Heart left ventricle (tissue), 16 donors: ENCODE data around the gene RPL13A. TPM values are rescaled to one million over a fixed set of nuclear protein-coding genes. Genes with fewer than 3 reads are reported as not detected.

ENCODE experiments used
- ATAC-seq, 4 donors: fragments of 200-7000 bp; cut with Tn5 transposase; one replicate each; pipeline ENCODE4 v1.9.1; 2020 to 2022; ENCODE audit warnings: moderate library complexity in 4 of 4, mild to moderate bottlenecking in 3 of 4, moderate number of reproducible peaks in 1 of 4
- DNase-seq, 5 donors: peaks; one replicate each; pipeline ENCODE4 v3.0.0-alpha.2; 2020
- H3K27ac ChIP-seq, 12 donors: fragments of 200-600 bp; sonication (generic) in 4 of 12; one replicate each; pipeline versions ENCODE4 v1.5.0 to v1.8.0; 2016 to 2022; ENCODE audit warnings: mild to moderate bottlenecking in 2 of 12
- H3K27me3 ChIP-seq, 9 donors: fragments of 200-600 bp; sonication (generic) in 2 of 9; one replicate each; pipeline versions ENCODE4 v1.5.1 to v1.8.0; 2016 to 2022; ENCODE audit warnings: mild to moderate bottlenecking in 3 of 9
- H3K36me3 ChIP-seq, 9 donors: fragments of 200-600 bp; sonication (generic) in 2 of 9; one replicate each; pipeline versions ENCODE4 v1.5.0 to v1.8.0; 2018 to 2022; ENCODE audit warnings: mild to moderate bottlenecking in 2 of 9
- H3K4me1 ChIP-seq, 12 donors: fragments of 200-600 bp; sonication (generic) in 4 of 12; one replicate each; pipeline versions ENCODE4 v1.5.0 to v1.8.0; 2016 to 2022; ENCODE audit warnings: mild to moderate bottlenecking in 3 of 12
- H3K4me3 ChIP-seq, 12 donors: fragments of 200-600 bp; sonication (generic) in 4 of 12; one replicate each; pipeline versions ENCODE4 v1.5.0 to v1.8.0; 2017 to 2022; ENCODE audit warnings: mild to moderate bottlenecking in 9 of 12, moderate library complexity in 4 of 12
- H3K9me3 ChIP-seq, 12 donors: fragments of 200-600 bp; sonication (generic) in 4 of 12; one replicate each; pipeline versions ENCODE4 v1.5.0 to v1.8.0; 2016 to 2022; ENCODE audit warnings: mild to moderate bottlenecking in 1 of 12
- POLR2A ChIP-seq, 2 donors: fragments of 450-650 bp; IDR thresholded peaks; one replicate each; pipeline ENCODE4 v1.6.1; 2017; ENCODE audit warnings: antibody characterized with exemption in 2 of 2, mild to moderate bottlenecking in 2 of 2, moderate library complexity in 2 of 2
- WGBS, 4 donors: extraction: QIAGEN DNeasy Blood & Tissue Kit in 2 of 4; methylation state at CpG; one replicate each; pipeline versions ENCODE4 v1.1.5 to v1.1.7; 2013 to 2018; 5-methylcytosine and 5-hydroxymethylcytosine counted together
- intact Hi-C, 10 donors: fragments of 100-400 bp; cut with DNase I; formaldehyde crosslinking; loops; one replicate each; pipeline versions ENCODE4 v1.11.1 to v1.14.2; 2022
- polyA plus RNA-seq, 2 donors: library from polyadenylated mRNA; stranded (reverse); fragments of 200-250 nt; gene quantifications; one replicate each; pipeline ENCODE4 v1.2.3, GENCODE V29; 2013
- total RNA-seq, 9 donors: library from RNA; depleted of rRNA in 2 of 9; stranded (reverse); fragments of >200 nt in 2 of 9; fragmentation: NEBNext Ultra II Directional in 3 of 9; extraction: Animal tissue kit (Norgen Biotek cat#: 25700) in 3 of 9; gene quantifications; one replicate each; pipeline versions ENCODE4 v1.1.0 to v1.2.4, GENCODE V29; 2016 to 2023
- TF ChIP-seq, protein P1 (sequence below), 12 donors: fragments of 200-600 bp; sonication (generic) in 4 of 12; IDR thresholded peaks; one replicate each; pipeline versions ENCODE4 v1.5.0 to v1.8.0; 2018 to 2022; ENCODE audit warnings: antibody characterized with exemption in 12 of 12, mild to moderate bottlenecking in 5 of 12
- donor health status: ischemic (EF 13 %, LVEDD 7.1; RV severe dilation, severe dysfunction).
- donor health status: healthy with polysubstance abuse.
- donor health status: DM: no; HTN: yes; CAD: no.
- donor health status: DM: no; HTN: no; CAD: no.
- donor health status: ischemic (EF 25% LVEDD 6.9; RV normal size, moderate dysfunction).
- donor health status: ischemic (EF 25% LVEDD 5.7; RV mildly dilated, moderate dysfunction).
- donor health status: healthy.
- donor health status: DM: yes; HTN: yes; CAD: no.
- donor health status: ischemic (EF 35%, LVEDD 5.7; RV mildly dilated, moderate dysfunction).
- donor health status: nonischemic (EF 11% LVEDD 7.7; RV severe dilation, severe dysfunction).
- donor health status: DM: yes; HTN: yes; CAD: no.
- donor health status: PGD.
- donor health status: ischemic (EF 29% LVEDD 5.4; RV normal size, mild dysfunction).
- donor health status: nonischemic (EF 23%, LVEDD 6.1; RV moderate dilation, normal function).

RPL13A gene
- total and polyA plus RNA-seq, 11 donors: 876 to 2,850 (median 1,261) TPM

DNA sequence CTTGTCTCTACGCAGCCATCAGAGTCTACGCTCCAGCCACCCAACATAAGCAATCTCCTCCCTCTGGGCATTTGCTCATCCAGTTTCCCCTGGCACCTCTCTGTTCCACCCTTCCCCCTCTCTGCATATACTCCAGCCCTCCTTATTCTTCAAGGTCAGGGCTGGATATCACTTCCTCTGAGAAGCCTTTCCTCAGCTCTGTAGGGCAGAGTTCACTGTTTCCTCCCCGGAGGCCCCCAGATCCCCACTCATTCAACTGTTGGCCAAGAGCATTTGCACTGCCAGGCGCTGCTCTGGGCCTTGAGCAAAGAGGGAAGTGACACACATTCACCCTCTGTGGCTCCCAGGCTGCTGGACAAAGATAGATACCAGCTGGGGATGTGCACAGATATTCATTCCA, 28.4 kb downstream of the RPL13A start:
- H3K27me3 ChIP-seq: no peaks in the 10 kb centered on the region
- ATAC-seq: peak in 3 of 4 donors; percentile 22 to 65 (median 49)
- WGBS, 4 donors: 48 to 60% (median 55%) methylated on average over 4 of the region's 4 CpGs
- peak overlapping the region in 1 of 12 donors; percentile 83 for H3K4me3 ChIP-seq
- peak in 4 of 5 donors; percentile 46 to 77 (median 66) for DNase-seq
- TF ChIP-seq POLR2A (IDR thresholded peaks at IDR 0.05): no peak
- TF ChIP-seq, protein P1, sequence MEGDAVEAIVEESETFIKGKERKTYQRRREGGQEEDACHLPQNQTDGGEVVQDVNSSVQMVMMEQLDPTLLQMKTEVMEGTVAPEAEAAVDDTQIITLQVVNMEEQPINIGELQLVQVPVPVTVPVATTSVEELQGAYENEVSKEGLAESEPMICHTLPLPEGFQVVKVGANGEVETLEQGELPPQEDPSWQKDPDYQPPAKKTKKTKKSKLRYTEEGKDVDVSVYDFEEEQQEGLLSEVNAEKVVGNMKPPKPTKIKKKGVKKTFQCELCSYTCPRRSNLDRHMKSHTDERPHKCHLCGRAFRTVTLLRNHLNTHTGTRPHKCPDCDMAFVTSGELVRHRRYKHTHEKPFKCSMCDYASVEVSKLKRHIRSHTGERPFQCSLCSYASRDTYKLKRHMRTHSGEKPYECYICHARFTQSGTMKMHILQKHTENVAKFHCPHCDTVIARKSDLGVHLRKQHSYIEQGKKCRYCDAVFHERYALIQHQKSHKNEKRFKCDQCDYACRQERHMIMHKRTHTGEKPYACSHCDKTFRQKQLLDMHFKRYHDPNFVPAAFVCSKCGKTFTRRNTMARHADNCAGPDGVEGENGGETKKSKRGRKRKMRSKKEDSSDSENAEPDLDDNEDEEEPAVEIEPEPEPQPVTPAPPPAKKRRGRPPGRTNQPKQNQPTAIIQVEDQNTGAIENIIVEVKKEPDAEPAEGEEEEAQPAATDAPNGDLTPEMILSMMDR (IDR thresholded peaks at IDR 0.05): no peak
- peaks cover 0 to 38% (median 4%) of the 10 kb centered on the region in 9 donors for H3K36me3 ChIP-seq
- intact Hi-C loops: no loop called here
- H3K9me3 ChIP-seq: no peaks in the 10 kb centered on the region
- H3K4me1 ChIP-seq: peaks cover 0 to 54% (median 19%) of the 10 kb centered on the region in 12 donors
- peak overlapping the region in 6 of 12 donors; percentile 11 to 92 (median 34) for H3K27ac ChIP-seq

DNA sequence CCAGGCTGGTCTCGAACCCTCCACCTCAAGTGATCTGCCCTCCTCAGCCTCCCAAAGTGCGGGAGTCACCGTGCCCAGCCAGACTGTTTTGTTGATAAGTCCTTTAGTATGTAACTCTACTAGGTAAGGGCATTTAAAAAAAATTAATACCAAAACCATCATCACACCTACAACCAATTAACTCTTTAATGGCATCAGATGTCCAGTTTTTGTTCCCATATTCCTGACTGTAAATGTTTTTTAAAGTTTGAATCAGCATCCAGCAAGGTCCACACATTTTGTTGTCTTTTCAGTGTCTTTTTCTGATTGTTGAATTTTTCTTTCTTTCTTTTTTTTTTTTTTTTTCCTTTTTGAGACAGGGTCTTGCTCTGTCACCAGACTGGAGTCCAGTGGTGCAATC, 30.6 kb downstream of the RPL13A start:
- H3K27me3 ChIP-seq: no peaks in the 10 kb centered on the region
- peaks cover 0 to 50% (median 7%) of the 10 kb centered on the region in 12 donors for H3K4me1 ChIP-seq
- H3K27ac ChIP-seq: peak overlapping the region in 1 of 12 donors; percentile 92
- no peaks in the 10 kb centered on the region for H3K9me3 ChIP-seq
- H3K4me3 ChIP-seq: no peak overlapping the region
- intact Hi-C loops: no loop called here
- ATAC-seq: no peak
- no peak for DNase-seq
- peaks cover 0 to 52% (median 10%) of the 10 kb centered on the region in 9 donors for H3K36me3 ChIP-seq
- WGBS, 4 donors: 95 to 99% (median 98%) methylated on average over 3 of the region's 3 CpGs
- TF ChIP-seq POLR2A (IDR thresholded peaks at IDR 0.05): no peak
- TF ChIP-seq, protein P1 (IDR thresholded peaks at IDR 0.05): no peak

DNA sequence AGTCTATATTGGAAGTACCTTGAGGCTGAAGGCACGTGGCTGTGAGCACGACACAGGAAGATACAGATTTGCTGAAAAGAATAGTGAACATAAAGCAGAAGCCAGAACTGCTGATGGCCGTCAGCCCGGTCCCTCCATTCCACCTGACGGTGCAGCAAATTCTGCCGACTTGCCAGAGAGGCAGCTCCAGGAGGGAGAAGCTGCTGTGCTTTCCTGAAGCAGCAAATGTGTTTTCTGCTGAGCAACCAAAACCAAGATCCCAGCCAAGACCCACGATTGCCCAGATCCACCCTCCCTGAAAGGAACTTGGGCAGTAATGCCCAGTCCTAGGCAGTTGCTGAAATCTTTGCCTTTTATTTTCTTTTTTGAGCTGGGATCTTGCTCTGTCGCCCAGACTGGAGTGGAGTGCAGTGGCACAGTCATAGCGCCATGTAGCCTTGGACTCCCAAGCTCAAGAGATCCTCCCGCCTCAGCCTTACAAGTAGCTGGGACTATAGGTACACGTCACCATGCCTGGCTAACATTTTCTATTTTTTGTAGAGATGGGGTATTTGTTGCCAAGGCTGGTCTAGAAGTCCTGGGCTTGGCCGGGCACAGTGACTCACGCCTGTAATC, 33.4 kb downstream of the RPL13A start:
- 77 to 82% (median 80%) methylated on average over 13 of the region's 13 CpGs for WGBS, 4 donors
- Histone ChIP-seq H3K27me3 (no peaks in the 10 kb centered on the region), H3K4me1 (peaks cover 0 to 27% (median 0%) of the 10 kb centered on the region in 12 donors), H3K36me3 (peaks cover 0 to 70% (median 11%) of the 10 kb centered on the region in 9 donors), H3K27ac (peak overlapping the region in 2 of 12 donors; percentile 14 to 69), H3K4me3 (no peak overlapping the region), H3K9me3 (no peaks in the 10 kb centered on the region)
- intact Hi-C loops: no loop called here
- ATAC-seq: peak in 3 of 4 donors; percentile 38 to 73 (median 66)
- no peak for TF ChIP-seq POLR2A (IDR thresholded peaks at IDR 0.05)
- TF ChIP-seq, protein P1 (IDR thresholded peaks at IDR 0.05): no peak
- peak in 3 of 5 donors; percentile 53 to 68 (median 64) for DNase-seq

DNA sequence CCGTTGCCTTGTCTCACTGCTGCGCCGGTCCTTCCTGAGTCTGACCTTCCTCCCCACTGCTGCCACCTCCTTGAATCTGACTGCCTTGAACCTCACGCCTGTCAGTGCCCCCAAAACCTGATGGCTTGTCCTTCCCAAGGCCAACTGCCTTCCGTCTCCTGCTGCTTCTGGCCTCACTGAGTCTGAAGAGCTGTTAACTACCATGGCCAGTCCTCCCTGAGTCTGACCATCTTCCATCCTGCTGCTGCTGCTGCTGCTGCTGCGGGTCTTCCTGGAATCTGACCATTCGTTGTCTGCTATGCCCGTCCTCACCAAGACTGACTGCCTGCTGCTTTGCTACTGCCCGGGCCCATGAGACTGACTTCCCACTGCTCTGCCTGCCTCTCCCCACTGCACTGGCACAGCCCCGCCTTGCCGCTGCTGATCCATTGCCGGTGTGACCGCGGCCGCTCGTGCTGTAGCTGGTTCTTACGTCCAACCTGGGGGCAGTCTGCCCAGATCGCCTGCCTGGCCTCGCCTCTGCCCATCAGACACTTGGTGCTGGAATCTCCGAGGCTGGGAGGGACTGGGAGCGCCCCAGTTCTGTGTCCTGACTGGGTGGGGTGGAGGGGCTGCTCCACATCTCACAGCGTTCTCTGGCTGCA, 37.5 kb downstream of the RPL13A start:
- Histone ChIP-seq H3K9me3 (no peaks in the 10 kb centered on the region), H3K4me1 (peaks cover 0 to 22% (median 3%) of the 10 kb centered on the region in 12 donors), H3K27ac (no peak overlapping the region), H3K27me3 (no peaks in the 10 kb centered on the region), H3K4me3 (no peak overlapping the region), H3K36me3 (peaks cover 0 to 61% (median 11%) of the 10 kb centered on the region in 9 donors)
- WGBS, 4 donors: 85 to 90% (median 87%) methylated on average over 17 to 22 of the region's 22 CpGs
- DNase-seq (no peak), ATAC-seq (no peak)
- TF ChIP-seq, protein P1 (IDR thresholded peaks at IDR 0.05): no peak
- no peak for TF ChIP-seq POLR2A (IDR thresholded peaks at IDR 0.05)
- intact Hi-C loops: no loop called here
